ENCODE measurements around the gene XPR1.

GRCh38 chr1:180906511-180906910 is 274.7 kb downstream of the XPR1 start:
- no peak for TF ChIP-seq CTCF (IDR thresholded peaks at IDR 0.05; ENCODE audit: insufficient read depth, low read length, poor library complexity, severe bottlenecking)
- TF ChIP-seq EZH2phosphoT487 (conservative IDR thresholded peaks at IDR 0.05; ENCODE audit: low read length): no peak
